Inflammatory macrophage treated with lipopolysaccharide for 1 hour (primary cell): Measurements from ENCODE around the gene RAB20.
"Not testable (repeated sequence)": the region's sequence is repeated elsewhere in the genome, so short reads cannot be mapped to it uniquely, and the experiment has no call there.

Experiments
- DNase-seq, 2 donors: peaks; one replicate each; pipeline ENCODE4 v3.0.0-alpha.2; 2020 to 2022

Gene RAB20

DNA sequence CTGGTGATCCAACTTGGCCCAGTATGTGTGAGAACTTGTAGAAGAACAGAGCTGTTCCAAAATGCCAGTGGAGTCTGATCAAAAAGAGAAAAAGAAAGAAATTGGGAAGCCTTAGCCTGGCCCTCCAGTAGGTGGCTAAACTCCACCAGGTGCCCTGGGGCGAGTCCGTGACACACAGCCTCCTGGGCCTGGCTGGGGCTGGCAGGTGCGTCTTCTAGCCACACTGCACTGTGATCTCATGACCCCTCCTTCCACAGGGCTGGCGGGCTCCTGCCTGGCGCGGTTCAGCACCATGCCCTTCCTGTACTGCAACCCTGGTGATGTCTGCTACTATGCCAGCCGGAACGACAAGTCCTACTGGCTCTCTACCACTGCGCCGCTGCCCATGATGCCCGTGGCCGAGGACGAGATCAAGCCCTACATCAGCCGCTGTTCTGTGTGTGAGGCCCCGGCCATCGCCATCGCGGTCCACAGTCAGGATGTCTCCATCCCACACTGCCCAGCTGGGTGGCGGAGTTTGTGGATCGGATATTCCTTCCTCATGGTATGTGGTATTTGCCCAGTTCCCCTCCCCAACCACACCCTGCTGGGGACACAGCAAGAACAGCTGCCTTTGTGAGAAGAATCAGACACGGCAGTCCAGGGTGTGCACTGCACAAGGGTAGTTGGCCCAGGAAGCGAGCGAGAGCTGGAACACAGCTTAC is 53.7 kb downstream of the RAB20 start:
- no peak for DNase-seq

DNA sequence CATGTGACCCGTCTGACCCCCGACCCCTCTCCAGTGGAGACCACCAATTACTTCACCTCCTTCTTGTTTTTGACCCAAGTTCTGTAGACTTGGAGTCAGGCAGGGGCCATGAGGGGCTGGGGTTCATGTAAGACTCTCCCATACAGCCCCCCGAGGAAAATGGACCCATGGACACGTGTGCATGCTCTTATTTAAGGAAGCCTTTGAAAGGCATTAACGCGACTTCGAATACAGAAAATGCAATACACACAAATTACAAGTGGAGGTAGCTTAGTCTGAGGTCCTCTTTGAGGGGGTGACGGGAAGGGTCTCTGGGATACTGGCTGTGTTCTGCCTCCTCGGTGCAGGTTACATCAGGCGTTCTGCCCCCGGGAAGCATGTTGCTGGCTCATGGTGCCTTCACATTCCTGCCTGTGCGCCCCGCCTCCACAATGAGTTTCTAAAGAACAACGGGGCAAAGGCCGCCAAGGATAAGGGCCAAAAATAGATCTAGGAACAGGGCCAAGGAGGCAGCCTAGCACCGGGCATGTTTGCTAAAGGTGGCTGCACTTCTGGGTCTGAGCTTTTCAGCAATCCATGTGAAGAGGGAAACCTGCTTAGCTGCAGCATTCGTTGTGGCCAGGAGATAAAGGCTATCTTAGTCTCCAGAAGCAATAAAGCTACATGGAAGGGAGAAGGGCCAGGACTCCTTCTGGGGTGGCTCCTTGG is 54.5 kb downstream of the RAB20 start:
- DNase-seq: peak in 1 of 2 donors; percentile 23

DNA sequence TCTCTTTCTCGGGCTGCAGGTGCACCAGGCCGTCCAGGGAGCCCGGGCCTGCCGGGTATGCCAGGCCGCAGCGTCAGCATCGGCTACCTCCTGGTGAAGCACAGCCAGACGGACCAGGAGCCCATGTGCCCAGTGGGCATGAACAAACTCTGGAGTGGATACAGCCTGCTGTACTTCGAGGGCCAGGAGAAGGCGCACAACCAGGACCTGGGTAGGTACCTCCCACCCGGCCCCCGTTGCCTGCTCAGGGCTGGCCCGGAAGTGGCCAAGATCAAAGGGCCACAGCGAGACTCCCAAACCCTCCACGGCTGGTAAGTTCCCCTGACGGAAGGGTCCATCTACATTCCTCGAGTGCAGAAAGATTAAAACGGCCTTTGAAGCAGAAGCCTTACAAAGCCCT is 55.1 kb downstream of the RAB20 start:
- no peak for DNase-seq

DNA sequence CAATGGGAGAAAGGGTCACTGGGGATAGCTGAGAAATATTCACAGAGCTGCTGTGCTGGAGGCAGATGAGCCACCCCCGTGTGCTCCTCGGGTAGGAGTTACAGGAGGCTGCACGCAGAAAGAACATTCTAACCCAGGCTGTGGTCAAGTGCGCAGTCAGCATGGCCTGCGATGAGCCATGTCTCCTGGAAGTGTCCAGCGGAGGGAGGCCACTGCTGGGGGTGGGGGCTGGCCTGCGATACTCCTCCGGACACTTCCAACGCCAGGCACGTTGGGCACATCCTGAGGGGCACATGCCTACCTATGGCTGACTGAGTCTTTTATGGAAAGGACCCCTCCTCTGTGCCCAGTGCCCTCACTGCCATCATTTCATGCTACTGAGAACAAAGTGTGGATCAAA is 55.9 kb downstream of the RAB20 start:
- no peak for DNase-seq

DNA sequence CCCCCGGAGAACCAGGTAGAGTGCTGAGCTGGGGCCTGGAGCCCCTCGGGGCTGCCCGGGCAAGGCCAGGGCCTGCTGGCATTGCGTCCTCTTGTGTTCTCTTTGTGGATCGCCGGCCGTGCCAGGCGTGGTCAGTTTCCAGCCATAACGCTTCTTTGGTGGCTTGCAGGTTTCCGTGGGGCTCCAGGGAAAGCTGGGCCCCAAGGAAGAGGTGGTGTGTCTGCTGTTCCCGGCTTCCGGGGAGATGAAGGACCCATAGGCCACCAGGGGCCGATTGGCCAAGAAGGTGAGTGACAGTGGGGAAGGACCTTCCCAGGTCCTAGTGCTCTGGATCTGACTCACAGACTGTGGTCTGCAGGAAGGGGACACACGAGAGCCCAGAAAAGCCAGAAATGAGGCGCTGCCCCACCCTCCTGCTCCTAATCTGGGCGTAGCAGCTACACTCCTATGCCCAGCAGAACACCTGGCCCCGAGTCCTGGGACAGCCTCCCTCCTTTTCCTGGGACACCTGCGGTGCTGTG is 57.5 kb downstream of the RAB20 start:
- no peak for DNase-seq

DNA sequence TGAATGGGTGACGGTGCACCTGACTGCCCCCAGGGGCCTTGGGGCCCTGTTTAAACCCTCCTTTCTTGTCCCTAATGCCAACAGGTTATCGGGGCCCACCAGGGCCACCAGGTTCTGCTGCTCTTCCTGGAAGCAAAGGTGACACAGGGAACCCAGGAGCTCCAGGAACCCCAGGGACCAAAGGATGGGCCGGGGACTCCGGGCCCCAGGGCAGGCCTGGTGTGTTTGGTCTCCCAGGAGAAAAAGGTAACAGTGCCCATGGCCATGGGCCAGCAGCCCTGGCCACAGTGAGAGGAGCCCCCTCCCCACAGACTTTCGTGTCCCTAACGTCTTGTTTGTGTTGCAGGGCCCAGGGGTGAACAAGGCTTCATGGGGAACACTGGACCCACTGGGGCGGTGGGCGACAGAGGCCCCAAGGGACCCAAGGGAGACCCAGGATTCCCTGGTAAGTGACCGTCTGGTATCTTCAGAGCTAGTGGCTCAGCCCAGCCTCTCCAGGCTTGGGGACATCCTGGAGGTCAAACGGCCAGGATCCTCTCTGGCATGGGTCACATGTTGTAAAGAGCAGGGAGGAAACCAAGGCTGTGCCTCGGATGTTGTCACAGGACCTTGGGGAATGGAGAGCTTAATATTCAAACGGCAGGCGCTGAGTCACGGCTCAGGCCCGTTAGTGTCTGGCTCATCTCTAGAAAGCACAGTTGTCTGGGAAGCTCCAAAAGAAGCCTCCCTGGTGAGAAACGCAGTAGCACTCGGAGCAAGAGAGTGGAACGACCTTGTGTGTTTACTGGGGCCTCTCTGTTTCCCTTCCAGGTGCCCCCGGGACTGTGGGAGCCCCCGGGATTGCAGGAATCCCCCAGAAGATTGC is 58.3 kb downstream of the RAB20 start:
- peak in 1 of 2 donors; percentile 44 for DNase-seq

DNA sequence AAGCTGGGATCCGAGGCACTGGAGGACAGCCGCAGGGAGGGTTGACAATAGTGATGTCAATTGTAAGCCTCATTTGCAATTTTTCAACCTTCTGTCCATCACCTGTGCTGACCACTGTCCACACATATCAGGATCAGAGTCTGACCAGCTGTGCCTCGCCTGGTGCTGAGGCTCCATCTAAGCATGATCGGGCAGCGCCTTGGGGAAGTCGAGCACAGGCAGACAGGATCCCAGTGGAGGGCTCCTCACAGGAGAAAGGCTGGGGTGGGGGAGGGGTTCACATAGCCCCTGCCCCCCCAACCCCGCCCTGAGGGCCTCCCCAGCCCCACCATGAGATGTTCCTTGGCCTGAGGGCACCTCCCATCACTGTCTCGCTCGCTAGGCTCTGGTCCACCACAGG is 60.3 kb downstream of the RAB20 start:
- no peak for DNase-seq

DNA sequence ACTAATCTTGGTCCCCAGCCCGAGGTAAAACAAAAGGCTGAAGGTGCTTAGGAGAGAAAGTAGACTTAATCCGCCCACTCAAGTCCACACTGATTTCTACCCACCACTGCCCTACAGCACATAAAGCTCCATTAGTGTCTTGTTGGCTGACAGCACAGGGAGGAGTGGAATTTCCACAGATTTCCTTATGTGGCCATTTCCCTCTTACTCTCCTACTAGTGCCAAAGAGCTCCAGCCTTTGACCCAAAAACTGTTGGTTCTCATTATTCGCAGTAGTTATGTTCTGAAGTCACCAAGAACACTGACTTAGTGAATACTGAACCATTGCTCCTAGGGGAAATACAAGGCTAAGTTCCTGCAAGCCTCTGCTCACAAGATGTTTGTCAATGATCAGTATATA is 61.2 kb downstream of the RAB20 start:
- peak; percentile 34 to 77 for DNase-seq

DNA sequence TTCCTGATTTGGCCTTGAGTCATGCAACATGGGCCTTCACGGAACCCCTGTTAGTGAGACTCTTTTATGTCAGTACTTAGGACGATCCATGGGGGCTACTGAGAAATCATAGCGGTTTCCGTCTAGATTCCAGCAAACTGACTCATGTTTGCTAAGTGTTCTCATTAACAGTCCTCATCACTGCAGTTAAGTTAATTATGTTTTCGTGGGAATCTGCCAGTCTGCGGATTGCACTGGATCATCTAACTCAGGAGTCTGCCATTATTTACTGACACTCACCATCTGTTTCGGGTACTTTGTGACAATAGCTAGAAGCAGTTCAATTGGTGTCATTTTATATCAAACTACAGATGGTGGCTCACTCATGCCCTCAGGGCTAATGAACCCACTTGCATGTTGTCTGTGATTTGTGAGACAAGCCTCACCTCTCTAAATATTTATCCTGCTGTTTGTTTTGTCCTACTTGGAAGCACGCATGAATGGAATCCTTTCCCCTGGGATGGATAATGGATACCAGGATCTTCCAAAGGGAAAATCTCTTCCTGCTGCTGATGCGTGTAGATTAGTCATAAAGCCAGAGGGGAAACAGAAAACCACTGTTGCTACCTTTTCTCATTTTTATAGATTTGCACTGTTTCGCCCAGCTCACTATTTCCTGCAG is 61.8 kb downstream of the RAB20 start:
- no peak for DNase-seq

DNA sequence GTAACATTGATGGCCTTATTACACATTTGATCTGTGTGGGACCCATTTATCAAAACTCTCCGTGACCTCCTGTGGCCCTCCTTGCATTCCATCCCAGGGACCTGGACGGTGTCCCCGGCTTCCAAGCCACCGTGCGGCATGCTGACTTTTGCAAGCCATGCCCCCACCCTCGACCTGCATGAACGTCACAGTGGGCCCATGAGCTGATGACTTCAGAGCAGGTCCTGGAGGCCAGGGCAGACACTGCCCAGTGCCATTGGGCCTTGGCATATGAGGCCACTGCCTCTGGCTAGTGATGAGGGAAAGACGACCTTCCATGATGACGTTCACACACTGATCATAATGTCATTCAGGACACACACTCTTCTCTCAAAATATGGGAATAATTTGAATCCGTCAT is 62.8 kb downstream of the RAB20 start:
- no peak for DNase-seq

DNA sequence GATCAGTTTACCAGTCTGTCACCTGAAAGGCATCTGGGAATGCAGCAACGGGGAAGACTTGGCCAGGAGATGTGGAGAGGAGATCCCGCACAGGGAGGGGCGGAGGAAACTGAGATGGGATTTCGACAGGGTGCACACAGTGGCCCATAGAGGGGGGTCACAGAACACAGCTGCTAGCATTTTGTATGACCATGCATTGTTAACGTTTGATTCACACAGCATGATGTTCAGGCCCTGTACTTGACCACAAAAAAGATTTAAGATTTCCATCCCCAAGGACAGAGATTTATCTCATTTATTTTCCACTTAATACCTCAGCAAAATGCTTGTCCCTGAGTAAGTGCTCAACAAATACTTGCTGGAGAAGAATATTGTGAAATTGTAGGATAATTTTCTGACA is 63.2 kb downstream of the RAB20 start:
- DNase-seq: no peak

DNA sequence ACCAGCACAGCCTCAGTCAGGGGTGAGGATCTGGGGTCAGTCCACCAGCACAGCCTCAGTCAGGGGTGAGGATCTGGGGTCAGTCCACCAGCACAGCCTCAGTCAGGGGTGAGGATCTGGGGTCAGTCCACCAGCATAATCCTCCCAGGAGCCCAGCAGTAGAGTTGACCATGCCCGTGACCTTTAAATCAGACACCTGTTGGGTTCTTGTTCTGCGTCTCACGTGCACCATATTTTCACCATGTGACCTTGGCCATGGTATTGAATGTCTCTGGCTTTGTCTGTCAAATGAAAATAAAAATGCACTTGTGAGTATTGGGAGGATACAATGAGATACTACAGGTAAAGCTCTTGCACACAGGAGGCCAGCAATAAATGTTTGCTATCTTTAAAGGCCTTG is 63.6 kb downstream of the RAB20 start:
- not testable (repeated sequence) for DNase-seq

DNA sequence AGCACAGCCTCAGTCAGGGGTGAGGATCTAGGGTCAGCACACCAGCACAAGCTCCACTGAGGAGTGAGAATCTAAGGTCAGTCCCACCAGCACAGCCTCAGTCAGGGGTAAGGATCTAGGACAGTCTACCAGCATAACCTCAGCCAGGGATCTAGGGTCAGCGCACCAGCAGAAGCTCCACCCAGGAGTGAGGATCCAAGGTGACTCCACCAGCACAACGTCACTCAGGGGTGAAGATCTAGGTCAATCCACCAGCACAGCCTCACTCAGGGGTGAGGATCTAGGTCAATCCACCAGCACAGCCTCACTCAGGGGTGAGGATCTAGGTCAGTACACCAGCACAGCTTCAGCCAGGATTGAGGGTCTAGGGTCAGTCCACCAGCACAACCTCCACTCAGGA is 64.5 kb downstream of the RAB20 start:
- DNase-seq: no peak

DNA sequence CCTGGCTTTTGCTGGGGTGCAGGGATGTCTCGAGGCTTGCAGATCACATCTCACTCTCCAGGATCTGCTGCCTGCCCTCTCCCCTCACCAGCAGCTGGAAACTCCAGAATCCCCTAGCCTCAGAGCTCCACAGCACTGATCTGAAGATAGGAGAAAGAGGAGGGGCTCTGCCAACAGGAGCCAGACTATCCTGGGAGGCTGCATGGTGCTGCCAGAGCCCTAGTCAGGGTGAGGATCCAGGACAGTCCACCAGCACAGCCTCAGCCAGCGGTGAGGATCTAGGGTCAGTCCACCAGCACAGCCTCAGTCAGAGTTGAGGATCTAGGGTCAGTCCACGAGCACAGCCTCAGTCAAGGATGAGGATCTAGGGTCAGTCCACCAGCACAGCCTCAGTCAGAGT is 65.2 kb downstream of the RAB20 start:
- no peak for DNase-seq

DNA sequence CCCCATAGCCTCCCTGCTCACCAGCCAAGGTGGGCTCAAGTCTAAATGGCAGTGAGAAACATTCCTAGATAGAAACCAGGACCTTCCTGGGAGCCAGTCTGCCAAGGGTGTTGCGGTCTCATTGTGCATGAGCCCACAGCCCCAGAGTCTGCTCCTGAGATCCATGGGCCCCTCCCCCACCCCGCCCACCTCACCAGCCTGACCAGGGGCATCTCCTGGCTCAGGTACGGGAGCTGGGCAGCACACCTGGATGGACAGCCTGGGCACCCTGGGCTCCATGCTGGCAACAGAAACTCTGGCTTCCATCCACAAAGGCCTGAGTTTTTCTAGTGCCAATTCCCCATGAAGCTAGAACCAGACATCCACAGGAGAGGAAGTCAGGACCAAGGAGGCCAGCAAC is 65.6 kb downstream of the RAB20 start:
- DNase-seq: no peak

DNA sequence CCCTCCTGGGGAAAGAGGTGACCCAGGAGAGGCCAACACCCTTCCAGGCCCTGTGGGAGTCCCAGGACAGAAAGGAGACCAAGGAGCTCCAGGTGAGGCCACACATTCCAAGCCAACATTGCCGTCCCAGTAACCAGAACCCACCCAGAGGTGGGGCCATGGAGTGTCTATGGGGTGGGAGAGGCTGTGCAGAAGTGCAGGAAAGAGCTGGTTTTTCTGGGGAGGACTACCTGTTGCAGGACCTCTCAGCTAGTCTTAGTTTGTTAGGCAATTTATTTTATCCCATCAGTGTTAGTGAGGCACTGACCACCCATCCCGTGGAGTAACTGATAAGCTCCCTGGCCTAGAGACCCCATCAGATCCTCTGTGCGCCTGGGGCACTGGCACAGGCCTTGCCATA is 66.1 kb downstream of the RAB20 start:
- DNase-seq: no peak

DNA sequence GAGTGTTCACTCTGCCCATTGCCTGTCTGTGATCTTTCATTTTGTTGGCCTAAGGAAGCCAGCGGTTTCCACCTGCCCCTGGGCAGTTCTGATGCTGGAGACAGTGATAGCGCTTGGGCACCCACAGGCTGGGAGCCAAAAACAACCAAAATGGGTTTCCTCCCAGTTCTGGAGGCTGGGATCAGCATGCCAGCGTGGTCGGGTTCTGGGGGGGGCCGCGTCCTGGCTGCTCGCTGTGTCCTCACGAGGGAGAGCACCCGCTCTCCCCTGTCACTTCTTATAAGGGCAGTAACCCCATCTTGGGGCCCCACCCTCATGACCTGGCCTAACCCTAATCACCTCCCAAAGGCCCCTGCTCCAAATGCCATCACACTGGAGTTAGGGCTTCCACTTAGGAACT is 67.9 kb downstream of the RAB20 start:
- no peak for DNase-seq

DNA sequence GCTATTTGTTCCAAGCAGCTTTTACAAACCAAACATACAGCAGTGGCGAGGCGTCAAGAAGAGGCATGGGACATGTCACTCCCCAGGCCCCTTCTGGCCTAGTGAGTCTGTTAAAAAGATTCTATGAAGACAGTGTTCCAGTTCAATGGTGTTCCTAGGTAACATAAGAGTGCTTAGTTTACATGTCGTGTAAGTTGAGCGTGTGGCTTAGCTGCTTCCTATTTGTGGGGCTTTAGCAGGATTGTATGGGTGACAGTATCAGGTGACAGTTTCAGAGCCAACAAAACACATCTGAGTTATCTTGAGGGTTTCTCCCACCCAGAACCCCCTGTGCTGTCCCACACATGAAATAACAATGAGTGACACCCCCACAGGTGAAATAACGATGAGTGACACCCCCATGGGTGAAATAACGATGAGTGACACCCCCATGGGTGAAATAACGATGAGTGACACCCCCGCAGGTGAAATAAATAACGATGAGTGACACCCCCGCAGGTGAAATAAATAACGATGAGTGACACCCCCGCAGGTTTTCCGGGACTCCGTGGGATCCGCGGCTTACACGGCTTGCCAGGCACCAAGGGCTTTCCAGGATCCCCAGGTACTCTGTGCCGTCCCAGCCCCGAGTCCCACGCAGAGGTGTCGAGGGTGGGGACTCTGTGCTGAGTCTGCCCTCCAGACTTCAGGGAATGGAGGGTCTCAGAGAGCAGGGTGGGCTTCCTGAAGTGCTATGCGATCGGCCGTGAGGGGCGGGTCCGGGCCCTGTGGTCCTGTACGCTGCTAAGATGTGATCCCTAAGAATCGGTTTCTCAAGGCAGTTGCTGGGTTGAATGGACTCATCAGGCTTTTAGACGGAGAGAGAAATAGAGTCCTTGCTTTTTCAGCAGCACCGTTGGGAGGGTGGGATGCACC is 68.6 kb downstream of the RAB20 start:
- no peak for DNase-seq

DNA sequence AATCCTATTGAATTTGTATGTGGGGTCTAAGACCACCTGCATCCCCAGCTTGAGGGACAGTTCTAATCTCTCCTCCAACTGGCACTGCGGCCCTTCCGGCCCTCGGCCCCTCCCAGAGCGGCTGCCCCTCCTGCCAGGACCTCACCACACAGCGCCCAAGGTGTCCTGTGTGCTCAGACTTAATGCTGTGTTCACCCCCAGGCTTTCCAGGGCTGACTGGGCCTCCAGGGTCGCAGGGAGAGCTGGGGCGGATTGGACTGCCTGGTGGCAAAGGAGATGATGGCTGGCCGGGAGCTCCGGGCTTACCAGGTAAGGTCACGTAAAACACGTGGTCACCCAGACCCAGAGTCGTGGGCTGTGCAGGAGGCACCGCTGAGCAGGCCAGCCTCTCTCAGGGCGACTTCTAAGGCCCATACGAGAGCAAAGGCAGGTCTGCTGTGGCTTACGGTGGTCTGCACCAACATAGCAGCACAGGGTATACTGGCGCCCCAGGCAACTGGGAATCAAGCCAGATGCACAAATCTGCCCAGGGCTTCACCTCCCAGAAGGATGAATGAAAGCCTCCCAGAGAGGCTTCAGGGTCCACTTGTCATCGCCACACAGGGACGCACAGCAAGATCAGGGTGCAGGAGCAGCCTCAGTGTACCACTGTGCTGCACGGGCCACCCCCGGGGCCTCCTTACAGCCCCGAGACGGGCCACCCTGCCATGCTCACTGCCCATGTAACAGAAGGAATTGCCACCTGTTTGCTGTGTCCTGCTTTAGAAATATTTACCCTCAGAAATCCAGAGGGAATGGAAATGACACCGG is 69.4 kb downstream of the RAB20 start:
- DNase-seq: no peak

DNA sequence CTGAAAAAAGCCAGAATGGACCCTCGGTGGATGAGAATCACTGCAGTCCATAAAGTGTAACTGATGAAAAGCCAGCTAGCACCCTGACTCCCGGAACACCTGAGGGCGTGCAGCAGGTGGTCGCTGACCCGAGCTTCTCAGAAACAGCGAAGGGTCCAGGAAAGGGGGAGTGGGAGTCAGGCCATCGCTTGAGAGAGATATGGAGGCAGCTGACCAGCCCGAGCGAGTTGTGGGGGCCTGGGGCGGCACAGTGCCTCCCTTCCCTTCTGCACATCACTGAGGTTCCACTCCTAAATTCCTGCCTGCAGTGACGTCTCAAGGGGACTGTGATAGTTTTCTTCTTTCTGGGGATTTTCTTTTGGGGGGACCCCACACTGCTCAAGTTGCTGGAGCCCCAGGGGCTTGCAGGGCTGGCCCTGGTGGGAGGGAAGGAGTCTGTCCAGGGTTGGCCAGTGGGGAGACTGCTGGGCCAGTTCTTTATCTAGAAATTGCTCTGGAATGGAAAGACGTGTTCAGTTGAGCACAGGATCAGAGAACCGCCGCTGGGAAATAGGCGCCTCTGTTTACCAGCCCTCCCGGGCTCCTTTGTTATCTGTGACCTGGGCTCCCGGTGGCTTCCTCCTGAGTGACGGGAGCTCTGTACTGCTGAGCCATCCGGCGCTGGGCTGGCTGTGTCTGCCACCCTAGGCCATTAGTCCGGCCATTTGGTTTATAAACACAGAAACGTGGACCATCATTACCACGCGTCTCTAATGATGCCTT is 71.3 kb downstream of the RAB20 start:
- no peak for DNase-seq
